GM12892 (cell line): ENCODE measurements around the gene GPC4.

ENCODE experiments used
- POLR2A ChIP-seq: IDR thresholded peaks from 2 replicates; pipeline ENCODE4 v1.6.1; 2011; ENCODE audit warnings: low read depth, low read length, control low read depth
- POLR2AphosphoS5 ChIP-seq: IDR thresholded peaks from 2 replicates; pipeline ENCODE4 v1.6.1; 2011; ENCODE audit warnings: low read depth, low read length, control low read depth
- TAF1 ChIP-seq: IDR thresholded peaks from 2 replicates; pipeline ENCODE4 v1.6.1; 2011; ENCODE audit warnings: low read depth, mild to moderate bottlenecking, control low read depth, low read length, borderline replicate concordance

DNA sequence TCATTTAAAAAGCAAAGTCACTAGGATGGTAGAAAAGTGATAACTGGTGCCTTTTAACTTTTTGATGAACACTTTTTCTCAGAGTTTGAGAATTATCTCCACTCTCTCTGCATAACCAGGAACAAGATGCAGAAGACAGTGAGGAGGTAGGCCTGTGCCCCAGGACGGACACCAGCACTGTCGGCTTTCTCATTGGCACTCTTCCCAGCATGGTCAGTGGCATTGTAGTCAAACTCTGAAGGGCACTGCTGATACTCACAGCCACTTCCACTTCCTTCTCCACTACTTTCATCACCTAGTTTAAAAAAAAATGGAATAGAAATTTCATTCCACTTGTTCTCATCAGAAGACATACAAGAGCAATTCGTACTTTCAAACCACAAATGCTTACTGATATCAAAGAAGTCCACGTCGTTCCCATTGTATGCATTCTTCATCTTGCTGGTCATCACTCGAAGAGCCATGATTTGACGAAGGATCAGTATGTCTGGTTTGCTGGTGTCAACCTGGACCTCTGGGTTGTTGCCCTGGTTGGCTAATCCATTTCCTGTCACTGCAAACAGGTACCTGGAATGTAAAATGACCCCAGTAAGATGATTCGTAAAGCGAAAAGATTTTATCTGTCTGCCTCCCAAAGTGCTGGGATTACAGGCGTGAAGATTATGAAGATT is 112.4 kb downstream of the GPC4 start:
- TF ChIP-seq POLR2A, result no peak
- TF ChIP-seq POLR2AphosphoS5, result no peak
- TF ChIP-seq TAF1, result no peak
